Upper lobe of left lung (tissue), 4 donors: Measurements from ENCODE around the gene NLRP10.

Source experiments
- CTCF ChIP-seq, 6 experiments: fragments of 450-650 bp in 4 of 6; fragments of 200-600 bp in 2 of 6; sonication (generic) in 2 of 6; IDR thresholded peaks; one replicate each; pipeline ENCODE4 v1.5.1; 2016 to 2019; ENCODE audit warnings: antibody characterized with exemption in 6 of 6
- EP300 ChIP-seq, 4 donors: sonication (generic); formaldehyde crosslinking; IDR thresholded peaks; one replicate each; pipeline ENCODE4 v1.5.1; 2017; ENCODE audit warnings: antibody characterized with exemption in 4 of 4, control low read depth in 2 of 4

GRCh38 chr11:8005556-8005955 is 40.3 kb upstream of the NLRP10 start:
- no peak for TF ChIP-seq CTCF (IDR thresholded peaks at IDR 0.05)
- TF ChIP-seq EP300 (IDR thresholded peaks at IDR 0.05), result no peak
